Glutamatergic neuron (in vitro differentiated cells): ENCODE results near the gene SSB. TPM values are rescaled to one million over a fixed set of nuclear protein-coding genes. Genes with fewer than 3 reads are reported as not detected.

ENCODE experiments used
- DNase-seq: peaks from one replicate; pipeline ENCODE4 v3.0.0; 2022
- H3K27ac Mint-ChIP-seq: one replicate; pipeline ENCODE4 v1.8.0; 2020; ENCODE audit warnings: mild to moderate bottlenecking, mixed read lengths, inconsistent platforms; ENCODE audit not compliant: unreplicated experiment
- H3K27me3 Mint-ChIP-seq: one replicate; pipeline ENCODE4 v1.8.0; 2020; ENCODE audit warnings: mild to moderate bottlenecking, moderate library complexity, mixed read lengths, inconsistent platforms; ENCODE audit not compliant: unreplicated experiment
- H3K36me3 Mint-ChIP-seq: one replicate; pipeline ENCODE4 v1.8.0; 2020; ENCODE audit warnings: mild to moderate bottlenecking, mixed read lengths, inconsistent platforms; ENCODE audit not compliant: unreplicated experiment
- H3K4me1 Mint-ChIP-seq: one replicate; pipeline ENCODE4 v1.8.0; 2020; ENCODE audit warnings: mild to moderate bottlenecking, low read depth, mixed read lengths, inconsistent platforms; ENCODE audit not compliant: unreplicated experiment
- H3K4me3 Mint-ChIP-seq: one replicate; pipeline ENCODE4 v1.8.0; 2020; ENCODE audit warnings: mild to moderate bottlenecking, mixed read lengths, inconsistent platforms; ENCODE audit not compliant: unreplicated experiment
- H3K9me3 Mint-ChIP-seq: one replicate; pipeline ENCODE4 v1.8.0; 2020; ENCODE audit warnings: mild to moderate bottlenecking, moderate library complexity, mixed read lengths, inconsistent platforms; ENCODE audit not compliant: unreplicated experiment
- total RNA-seq: library from RNA; stranded (reverse); fragmentation: NEBNext Ultra II Directional; extraction: Animal tissue kit (Norgen Biotek cat#: 25700); gene quantifications from one replicate; pipeline ENCODE4 v1.2.1, GENCODE V29; 2021; ENCODE audit not compliant: unreplicated experiment
- TF ChIP-seq, protein P1 (sequence below): fragments of 200-600 bp; sonication (generic); IDR thresholded peaks from one replicate; pipeline ENCODE4 v1.5.0; 2021; ENCODE audit not compliant: partially characterized antibody, unreplicated experiment

SSB gene
- total RNA-seq, 1 donor from 2014 or later: 79.0 TPM

DNA sequence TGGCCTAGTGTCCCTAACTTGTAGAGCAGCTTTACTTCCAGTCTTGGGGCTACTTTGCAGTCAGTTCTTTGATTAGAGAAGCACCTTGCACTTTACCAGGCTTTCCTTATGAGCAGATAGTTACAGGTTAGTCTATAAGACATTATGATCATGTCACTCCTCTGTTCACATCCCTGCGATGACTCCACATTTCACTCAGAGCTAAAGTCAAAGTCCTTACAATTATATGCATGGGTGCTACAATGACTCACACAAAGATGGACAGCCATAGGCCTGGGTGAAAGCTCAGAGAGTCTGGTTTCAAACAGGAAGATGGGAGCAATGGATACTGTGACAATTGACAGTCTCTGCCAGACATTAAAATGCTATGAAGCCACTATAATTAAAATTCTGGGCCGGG lies 27.1 kb upstream of the SSB start:
- no peaks in the 10 kb centered on the region for H3K4me1 Mint-ChIP-seq

GRCh38 chr2:169772651-169773050 lies 26.0 kb upstream of the SSB start:
- Mint-ChIP-seq H3K4me1 (no peaks in the 10 kb centered on the region), H3K9me3 (no peaks in the 10 kb centered on the region), H3K36me3 (no peaks in the 10 kb centered on the region), H3K4me3 (no peak overlapping the region), H3K27ac (no peak overlapping the region), H3K27me3 (no peaks in the 10 kb centered on the region)
- DNase-seq: no peak
- TF ChIP-seq, protein P1, sequence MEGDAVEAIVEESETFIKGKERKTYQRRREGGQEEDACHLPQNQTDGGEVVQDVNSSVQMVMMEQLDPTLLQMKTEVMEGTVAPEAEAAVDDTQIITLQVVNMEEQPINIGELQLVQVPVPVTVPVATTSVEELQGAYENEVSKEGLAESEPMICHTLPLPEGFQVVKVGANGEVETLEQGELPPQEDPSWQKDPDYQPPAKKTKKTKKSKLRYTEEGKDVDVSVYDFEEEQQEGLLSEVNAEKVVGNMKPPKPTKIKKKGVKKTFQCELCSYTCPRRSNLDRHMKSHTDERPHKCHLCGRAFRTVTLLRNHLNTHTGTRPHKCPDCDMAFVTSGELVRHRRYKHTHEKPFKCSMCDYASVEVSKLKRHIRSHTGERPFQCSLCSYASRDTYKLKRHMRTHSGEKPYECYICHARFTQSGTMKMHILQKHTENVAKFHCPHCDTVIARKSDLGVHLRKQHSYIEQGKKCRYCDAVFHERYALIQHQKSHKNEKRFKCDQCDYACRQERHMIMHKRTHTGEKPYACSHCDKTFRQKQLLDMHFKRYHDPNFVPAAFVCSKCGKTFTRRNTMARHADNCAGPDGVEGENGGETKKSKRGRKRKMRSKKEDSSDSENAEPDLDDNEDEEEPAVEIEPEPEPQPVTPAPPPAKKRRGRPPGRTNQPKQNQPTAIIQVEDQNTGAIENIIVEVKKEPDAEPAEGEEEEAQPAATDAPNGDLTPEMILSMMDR: no peak

More for the DNA sequence above, 27.1 kb upstream of the SSB start:
- no peak for DNase-seq
- Mint-ChIP-seq H3K4me3 (no peak overlapping the region), H3K9me3 (no peaks in the 10 kb centered on the region), H3K36me3 (no peaks in the 10 kb centered on the region), H3K27me3 (no peaks in the 10 kb centered on the region), H3K27ac (no peak overlapping the region)
- TF ChIP-seq, protein P1: no peak

DNA sequence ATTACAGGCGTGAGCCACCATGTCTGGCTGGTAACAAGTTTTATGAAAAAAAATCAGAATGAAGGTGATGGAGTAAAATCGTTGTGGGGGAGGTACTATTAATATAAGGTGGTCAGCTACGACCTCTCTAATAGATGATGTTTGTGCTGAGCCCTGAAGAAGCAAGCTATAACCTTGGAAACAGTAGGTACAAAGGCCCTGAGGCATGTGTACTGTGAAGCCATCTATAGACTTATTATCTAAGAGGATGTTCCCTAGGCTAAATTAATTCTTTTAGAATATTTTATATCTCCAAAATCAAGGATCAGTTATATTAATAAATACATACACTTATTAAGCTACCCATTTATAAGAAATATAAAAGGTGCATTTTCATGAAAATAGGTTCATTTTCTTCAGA lies 23.3 kb upstream of the SSB start:
- H3K27me3 Mint-ChIP-seq: no peaks in the 10 kb centered on the region
- no peaks in the 10 kb centered on the region for H3K9me3 Mint-ChIP-seq
- H3K4me3 Mint-ChIP-seq: no peak overlapping the region
- H3K27ac Mint-ChIP-seq: no peak overlapping the region
- TF ChIP-seq, protein P1: no peak
- H3K36me3 Mint-ChIP-seq: no peaks in the 10 kb centered on the region
- no peaks in the 10 kb centered on the region for H3K4me1 Mint-ChIP-seq
- DNase-seq: no peak

- no peaks in the 10 kb centered on the region for H3K9me3 Mint-ChIP-seq
- H3K36me3 Mint-ChIP-seq: no peaks in the 10 kb centered on the region
- no peak overlapping the region for H3K4me3 Mint-ChIP-seq
- TF ChIP-seq, protein P1: no peak
- no peak overlapping the region for H3K27ac Mint-ChIP-seq
- no peaks in the 10 kb centered on the region for H3K27me3 Mint-ChIP-seq
- no peaks in the 10 kb centered on the region for H3K4me1 Mint-ChIP-seq
- DNase-seq: no peak
Measured at GRCh38 chr2:169775765-169776164, 22.9 kb upstream of the SSB start.

- no peak overlapping the region for H3K27ac Mint-ChIP-seq
- no peaks in the 10 kb centered on the region for H3K36me3 Mint-ChIP-seq
- H3K9me3 Mint-ChIP-seq: no peaks in the 10 kb centered on the region
- H3K4me1 Mint-ChIP-seq: no peaks in the 10 kb centered on the region
- H3K4me3 Mint-ChIP-seq: no peak overlapping the region
- no peaks in the 10 kb centered on the region for H3K27me3 Mint-ChIP-seq
- no peak for DNase-seq
- TF ChIP-seq, protein P1: no peak
Measured at GRCh38 chr2:169776252-169776761, 22.4 kb upstream of the SSB start.
